Myocyte (in vitro differentiated cells): ENCODE data around the gene SLC25A12. TPM values are rescaled to one million over a fixed set of nuclear protein-coding genes. Genes with fewer than 3 reads are reported as not detected.

Source experiments
- DNase-seq: peaks from one replicate; pipeline ENCODE4 v3.0.0-alpha.2; 2012; ENCODE audit warnings: low read depth
- total RNA-seq: library from RNA; depleted of rRNA; stranded (reverse); fragments of >200 nt; gene quantifications from 2 replicates; pipeline ENCODE4 v1.2.3, GENCODE V29; 2014

Gene SLC25A12
- total RNA-seq, 1 donor from 2014 or later = 32.3 TPM

GRCh38 chr2:171889808-171890207, 4.2 kb downstream of the SLC25A12 start:
- DNase-seq = no peak

DNA sequence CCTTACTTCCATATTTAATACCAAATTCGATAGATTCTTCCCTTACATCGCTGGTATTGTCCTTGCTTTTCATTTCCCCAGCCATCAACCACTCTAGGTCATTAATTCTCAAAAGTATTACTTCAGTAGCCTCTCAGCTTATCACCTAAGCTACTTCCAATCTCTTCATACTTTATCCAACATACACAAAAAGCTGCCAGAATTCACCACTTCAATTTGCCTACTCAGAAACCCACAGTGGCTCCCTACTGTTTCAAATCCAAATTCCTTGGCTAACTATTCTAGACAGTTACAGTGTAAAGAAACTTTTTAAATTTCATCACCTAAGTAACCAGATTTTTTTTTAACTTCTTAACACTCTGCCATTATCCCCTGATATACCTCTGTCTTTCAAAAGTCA, 4.7 kb downstream of the SLC25A12 start:
- no peak for DNase-seq

GRCh38 chr2:171883275-171883893, 10.7 kb downstream of the SLC25A12 start:
- DNase-seq = no peak

- DNase-seq = peak; percentile 29
These were observed 11.8 kb downstream of the SLC25A12 start for GRCh38 chr2:171882089-171882769.

DNA sequence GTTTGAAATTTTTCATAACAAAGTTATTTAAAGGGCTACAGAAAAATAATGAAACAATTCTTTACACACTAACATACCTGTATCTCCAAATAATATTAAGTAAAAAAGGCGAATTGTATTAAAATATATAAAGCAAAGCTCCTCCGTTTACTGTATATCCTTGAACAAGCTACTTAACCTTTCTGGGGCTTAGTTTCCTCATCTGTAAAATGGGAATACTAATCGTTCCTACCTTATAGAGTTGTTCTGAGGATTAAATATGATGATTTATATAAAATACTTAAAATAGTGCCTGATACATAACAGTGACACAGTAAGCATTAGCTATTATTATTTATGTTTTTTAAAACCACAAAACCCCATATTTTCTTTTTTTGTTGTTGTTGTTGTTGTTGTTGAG, 13.3 kb downstream of the SLC25A12 start:
- no peak for DNase-seq

- DNase-seq = no peak
These were observed 14.2 kb downstream of the SLC25A12 start for GRCh38 chr2:171879865-171880264.

- DNase-seq = peak; percentile 88
These were observed 15.5 kb downstream of the SLC25A12 start for GRCh38 chr2:171878481-171878993.

GRCh38 chr2:171874963-171875362, 19.1 kb downstream of the SLC25A12 start:
- no peak for DNase-seq

DNA sequence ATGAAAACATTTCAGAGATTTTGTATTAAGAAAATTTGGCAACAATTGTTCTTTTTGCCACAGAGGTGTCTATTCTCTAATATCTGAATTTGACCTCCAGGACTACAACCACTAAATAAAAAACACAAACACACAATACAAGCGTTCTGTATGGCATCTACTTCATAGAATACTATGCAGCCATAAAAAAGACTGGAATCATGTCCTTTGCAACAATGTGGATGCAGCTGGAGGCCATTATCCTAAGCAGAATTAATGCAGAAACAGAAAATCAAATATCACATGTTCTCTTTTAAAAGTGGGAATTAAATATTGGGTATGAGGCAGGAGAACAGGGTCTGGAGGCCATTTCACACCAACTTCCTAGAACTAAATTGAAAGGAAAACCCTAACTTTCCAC, 19.5 kb downstream of the SLC25A12 start:
- no peak for DNase-seq

DNA sequence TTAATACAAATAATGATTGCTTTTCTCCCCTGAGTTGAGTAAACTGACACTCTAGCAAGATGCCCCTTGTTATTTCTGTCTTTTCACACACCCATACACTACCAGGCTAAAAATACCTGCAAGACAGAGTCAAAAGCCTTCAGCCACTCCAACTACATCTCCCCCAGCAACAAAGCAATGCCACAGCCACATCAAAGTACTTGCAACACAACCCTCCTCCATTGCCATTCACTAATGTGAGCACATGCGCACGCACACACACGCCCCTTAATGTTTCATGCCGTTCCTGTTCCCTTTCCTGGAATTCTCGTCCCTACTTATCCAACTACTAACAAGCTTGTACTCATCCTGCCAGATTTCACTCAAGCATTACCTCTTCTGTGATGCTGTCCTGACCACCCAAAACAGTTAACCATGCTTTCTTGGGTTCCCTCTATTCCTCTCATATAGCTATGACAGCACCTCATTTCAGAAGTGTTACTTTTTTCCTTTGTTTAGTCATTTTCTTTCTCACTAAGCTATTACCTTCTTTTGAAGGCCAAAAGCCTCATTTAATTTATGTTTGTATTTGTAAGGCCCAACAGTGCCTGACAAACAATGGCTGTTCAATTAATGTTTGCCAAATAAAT, 29.6 kb downstream of the SLC25A12 start:
- peak; percentile 25 for DNase-seq

DNA sequence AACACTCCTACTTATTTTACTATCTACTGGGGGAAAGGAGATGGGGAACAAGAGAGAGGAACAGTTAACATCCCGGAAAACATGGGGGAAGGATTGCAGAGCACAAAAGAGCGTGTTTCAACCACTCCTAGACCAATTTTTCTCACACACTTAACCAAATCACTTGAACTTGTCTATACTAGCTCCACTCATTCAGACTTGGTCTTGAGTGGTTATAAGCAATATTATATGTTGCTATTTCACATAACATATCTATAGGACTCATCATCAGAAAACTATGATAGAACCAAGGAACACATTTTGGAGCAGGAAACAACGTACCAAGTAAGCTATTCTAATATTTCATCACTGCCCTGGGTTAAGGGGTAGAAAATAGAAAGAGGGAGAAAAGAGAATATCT, 31.5 kb downstream of the SLC25A12 start:
- no peak for DNase-seq

DNA sequence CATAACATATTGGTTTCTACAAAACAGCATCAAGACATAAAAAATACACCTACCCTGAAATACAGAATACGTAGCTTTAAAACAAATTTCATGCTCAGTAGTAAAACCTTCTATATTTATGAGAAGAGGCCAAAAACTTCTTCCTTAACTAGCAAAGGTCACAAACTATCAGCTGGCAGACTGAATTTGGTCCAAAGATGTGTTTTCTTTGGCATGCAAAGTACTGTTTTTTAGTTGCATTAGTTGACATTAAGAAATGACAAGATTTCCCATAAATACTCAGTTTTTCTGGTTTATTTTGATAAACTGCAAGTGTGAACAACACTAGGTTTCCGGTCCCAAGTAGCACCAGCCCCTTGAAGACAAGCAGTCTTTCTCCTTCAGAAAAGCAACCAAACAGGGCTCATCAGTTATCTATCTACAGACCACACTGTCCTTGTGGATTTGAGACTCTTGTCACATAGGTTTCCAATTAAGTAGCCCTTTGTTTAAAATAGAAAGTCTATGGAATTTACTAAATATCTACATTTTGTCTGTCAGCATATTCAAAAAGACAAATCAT, 35.6 kb downstream of the SLC25A12 start:
- no peak for DNase-seq

DNA sequence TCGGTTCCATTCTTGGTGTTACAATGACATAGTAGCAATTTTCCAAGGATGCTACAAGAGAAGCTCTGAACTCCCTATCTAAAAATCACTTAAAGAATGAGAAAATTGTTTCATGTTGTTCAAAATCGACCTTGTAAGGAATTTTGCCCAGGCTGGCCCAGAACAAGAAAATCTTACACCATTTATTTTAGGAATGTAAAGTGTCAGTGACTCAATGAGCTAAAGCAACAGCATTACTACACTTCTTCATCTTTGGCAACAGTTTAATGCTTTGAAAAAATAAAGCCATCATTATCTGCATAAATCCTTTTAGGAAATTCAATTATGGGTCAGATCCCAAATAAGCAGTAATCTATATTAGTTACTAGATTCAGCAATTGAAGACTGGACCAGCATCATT, 38.6 kb downstream of the SLC25A12 start:
- no peak for DNase-seq

DNA sequence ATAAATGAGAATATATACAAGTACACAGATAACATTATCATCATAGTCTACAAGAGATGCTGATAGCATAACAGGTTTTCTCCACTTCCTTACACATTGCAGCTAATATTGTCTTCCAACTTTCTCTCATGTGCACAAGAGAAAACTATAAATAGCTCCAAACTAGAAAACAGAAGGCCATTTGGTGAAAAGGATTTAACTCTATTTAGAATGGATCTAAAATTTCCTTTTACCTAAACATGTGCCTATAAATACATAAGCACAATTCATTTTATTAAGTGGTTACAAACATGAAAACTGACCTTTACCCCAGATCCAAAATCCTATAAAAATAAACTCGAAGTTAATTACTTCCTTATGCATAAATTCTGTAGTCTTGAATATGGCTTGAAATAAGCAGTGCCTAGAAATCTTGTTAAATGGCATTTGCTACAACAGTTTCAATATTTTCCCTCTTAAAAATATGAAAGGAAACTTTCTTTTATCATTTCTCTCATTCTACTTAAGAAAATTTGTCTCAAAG, 41.6 kb downstream of the SLC25A12 start:
- peak; percentile 11 for DNase-seq

DNA sequence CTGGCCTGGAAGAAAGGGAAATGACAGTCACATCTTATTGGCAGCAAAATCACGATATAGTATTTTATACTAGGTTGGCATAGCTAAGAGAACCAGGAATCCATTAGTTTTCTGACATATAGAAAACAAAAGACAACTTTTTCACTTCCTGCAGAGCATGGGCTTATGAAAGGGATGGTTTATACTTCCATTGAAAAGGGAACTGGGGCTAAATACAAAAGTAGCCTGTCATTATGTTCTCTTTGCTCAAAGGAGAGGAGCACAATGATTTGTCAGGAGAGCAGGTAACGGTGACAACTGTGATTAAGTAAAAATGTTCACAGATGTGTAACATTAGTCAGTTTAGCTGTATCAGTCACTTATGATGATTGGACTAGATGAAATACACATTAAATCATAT, 46.4 kb downstream of the SLC25A12 start:
- no peak for DNase-seq

- no peak for DNase-seq
These were observed 47.1 kb downstream of the SLC25A12 start for GRCh38 chr2:171846894-171847293.

DNA sequence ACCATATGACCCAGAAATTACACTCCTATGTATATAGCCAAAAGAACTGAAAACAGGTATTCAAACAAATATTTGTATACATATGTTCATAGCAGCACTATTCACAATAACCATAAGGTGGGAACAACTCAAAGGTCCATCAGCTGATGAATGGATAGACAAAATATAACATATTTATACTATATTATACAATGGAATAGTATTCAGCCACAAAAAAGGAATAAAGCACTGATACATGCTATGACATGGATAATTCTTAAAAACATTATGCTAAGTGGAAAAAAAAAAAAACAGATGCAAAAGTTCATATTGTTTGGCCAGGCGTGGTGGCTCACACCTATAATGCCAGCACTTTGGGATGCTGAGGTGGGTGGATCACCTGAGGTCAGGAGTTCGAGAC, 52.0 kb downstream of the SLC25A12 start:
- no peak for DNase-seq

DNA sequence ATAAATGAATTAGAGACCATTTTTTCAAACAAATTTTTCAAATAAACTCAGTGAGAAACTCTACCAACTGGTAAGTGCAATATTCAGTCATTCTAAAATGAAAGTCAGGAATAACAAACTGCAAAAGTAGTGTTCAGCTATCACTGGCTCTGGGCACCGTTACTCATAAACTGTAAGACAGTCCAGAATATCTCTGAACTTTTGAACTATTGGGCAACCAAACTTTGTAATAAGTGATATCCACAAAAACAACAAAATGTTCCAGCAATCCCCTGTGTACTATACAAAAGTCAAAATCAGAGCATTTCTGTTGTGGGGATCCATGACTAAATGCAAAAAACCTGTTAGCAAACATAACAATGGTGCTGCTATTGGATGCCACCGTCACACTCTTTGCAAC, 56.3 kb downstream of the SLC25A12 start:
- DNase-seq = peak; percentile 6

GRCh38 chr2:171836146-171836910, 57.7 kb downstream of the SLC25A12 start:
- DNase-seq = no peak

GRCh38 chr2:171835386-171835785, 58.7 kb downstream of the SLC25A12 start:
- DNase-seq = no peak

DNA sequence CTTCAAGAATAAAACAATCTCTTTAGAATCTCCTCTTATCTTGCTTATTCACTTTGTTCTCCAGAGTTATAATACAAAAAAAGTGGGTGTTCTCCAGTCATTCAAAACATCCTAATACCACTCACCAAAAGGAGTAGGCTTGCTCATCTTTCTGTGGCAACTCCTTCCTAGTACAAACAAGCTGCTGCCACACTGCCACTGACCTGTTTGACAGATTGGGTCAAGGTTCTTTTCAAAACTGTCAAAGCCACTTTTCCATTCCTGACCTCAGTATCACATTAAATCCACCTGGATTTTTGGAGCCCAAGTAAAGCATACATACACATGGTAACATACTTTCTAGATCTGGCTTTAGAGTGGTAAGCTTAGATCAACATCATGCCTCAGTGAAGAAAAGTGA, 59.8 kb downstream of the SLC25A12 start:
- no peak for DNase-seq
